MV-4-11 (cell line): ENCODE results near the gene NPC1.
"Not testable (repeated sequence)": the region's sequence is repeated elsewhere in the genome, so short reads cannot be mapped to it uniquely, and the experiment has no call there.

Source experiments
- DNase-seq: peaks from one replicate; lab custom pipeline; 2025; lab: John Stamatoyannopoulos, UW

NPC1 gene

DNA sequence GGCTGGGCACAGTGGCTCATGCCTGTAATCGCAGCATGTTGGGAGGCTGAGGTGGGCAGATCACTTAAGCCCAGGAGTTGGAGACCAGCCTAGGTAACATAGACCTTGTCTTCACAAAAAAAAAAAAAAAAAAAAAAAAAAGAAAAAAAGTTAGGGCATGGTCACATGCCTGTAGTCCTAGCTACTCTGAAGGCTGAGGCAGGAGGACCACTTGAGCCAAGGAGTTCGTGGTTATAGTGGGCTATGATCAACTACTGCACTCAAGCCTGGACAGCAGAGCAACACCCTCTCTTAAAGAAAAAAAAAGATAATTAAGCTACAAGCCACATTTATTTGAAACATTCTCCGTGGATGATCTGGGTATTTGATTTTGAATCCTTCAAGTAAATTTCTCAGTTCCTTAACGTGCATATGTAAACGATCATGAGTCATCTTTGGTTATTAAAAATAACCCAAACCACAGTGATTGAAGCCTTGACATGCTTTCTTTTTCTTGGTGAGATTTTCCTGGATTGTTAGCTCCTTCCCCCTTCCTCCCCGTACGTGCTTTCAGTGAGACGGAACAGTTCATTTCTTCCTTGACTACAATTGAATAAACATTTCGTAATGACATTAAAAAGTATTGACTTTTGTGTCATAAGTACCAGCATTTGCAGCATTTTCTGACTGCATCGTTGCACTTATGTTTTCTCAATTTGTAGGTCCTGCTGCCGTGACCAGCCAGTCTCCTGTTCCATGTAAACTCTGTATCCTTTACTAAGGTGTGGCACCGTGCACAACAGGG lies 62.7 kb downstream of the NPC1 start:
- DNase-seq, result peak; percentile 89

DNA sequence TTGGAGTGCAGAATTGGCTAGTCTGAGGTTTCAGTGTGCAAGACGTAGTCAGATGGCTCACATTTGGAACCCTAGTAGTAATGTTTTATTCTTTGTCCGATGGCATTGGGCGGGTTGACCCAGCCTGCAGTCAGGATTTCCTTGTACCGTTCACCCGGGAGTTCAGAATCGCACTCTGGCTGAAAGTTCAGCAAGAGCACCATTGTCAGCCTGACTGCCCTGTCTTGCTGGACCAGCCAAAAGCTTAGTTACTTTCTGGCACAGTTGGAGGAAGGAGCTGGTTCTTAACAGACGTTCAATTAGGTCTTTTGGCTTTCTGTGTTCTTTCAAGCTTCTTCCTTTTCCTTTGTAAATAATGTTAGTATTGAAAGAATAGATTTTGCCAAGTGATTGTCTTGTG lies 64.4 kb downstream of the NPC1 start:
- no peak for DNase-seq

DNA sequence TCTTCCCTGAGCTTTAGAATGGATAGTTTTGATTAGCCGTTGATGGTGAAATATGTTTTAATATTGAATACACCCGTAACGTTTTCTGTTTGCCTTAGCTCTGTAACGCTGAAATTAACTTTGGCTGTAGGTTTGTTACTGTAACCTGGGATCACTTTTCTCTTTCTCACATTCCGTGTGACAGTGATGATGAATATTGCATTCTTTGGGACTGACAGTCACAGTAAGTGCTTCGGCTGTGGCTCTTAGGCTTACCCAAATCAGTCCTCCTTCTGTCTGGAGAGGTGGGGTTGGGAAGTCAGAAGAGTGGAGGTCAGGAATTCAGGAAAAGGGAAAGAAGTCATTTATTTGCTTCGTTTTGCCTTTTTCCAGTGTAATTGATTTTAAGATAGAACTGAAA lies 65.0 kb downstream of the NPC1 start:
- no peak for DNase-seq

DNA sequence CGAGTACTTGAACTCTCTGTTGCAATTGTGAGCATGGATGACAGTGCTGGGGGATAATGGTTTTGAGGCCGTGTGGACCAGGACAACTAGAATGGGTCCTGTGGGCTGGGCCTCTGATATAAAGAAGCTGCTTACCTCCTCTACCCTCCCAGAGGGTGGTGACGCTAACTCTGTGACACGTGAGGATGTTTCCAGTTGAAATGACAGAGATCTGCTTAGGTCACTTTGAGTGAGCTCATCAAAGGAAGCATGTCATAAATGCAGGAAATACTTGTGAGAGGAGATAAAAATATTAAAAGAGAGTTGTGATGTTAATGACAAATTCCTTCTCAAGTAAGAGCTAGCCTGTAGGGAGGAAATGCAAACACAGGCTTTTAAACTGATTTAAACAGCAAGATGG lies 66.6 kb downstream of the NPC1 start:
- no peak for DNase-seq

DNA sequence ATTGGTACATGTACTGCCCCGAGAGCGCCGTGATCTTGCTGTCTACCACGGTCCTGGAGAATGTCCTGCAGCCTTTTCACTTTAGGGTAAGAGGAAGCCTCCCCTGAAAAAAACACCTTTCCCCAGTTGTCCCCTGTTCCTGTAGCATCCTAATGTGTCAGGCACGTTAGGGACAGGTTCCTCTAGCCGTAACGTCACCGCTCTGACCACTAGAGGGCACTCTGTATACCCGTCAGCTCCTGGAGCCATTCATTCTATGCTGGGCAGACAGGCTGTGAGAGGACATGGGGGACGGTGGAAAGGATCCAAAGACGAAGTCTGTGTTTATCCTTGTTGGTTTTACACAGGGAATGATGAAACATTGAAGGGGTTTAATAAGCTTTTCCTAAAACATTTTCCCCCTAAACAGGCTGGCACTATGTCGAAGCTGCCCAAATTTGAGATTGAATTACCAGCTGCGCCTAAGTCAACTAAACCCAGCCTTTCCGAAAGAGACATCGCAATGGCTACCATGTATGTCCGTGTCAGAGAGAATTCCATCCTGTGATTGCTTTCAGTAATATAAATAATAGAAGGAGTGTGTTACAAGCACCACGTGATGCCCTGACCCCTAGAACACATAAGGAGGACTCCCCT lies 70.3 kb downstream of the NPC1 start:
- peak; percentile 67 for DNase-seq

DNA sequence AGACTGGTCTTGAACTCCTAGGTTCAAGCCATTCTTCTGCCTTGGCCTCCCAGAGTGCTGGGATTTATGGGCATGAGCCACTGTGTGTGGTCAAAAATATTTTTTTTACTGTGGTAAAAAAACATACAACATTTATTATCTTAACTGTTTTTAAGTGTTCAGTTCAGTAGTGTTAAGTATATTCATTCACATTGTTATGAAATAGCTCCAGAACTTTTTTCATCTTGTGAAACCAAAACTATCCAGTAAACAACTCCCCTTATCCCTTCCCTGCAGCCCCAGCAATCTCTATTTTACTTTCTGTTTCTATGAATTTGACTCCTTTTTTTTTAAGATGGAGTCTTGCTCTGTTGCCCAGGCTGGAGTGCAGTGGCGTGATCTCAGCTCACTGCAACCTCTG lies 73.7 kb downstream of the NPC1 start:
- DNase-seq, result peak; percentile 48

DNA sequence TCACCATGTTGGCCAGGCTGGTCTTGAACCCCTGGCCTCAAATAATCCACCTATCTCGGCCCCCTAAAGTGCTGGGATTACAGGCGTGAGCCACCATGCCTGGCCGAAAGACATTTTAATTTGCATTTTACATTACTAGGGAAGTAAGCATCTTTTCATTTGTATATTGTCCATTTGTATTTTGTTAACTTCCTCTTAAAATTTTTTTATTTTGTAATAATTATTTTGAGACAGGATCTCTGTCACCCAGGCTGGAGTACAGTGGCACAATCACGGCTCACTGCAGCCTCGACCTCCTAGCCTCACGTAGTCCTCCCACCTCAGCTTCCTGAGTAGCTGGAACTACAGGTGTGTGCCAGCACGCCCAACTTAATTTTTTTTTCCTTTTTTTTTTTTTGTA lies 74.1 kb downstream of the NPC1 start:
- DNase-seq, result not testable (repeated sequence)

DNA sequence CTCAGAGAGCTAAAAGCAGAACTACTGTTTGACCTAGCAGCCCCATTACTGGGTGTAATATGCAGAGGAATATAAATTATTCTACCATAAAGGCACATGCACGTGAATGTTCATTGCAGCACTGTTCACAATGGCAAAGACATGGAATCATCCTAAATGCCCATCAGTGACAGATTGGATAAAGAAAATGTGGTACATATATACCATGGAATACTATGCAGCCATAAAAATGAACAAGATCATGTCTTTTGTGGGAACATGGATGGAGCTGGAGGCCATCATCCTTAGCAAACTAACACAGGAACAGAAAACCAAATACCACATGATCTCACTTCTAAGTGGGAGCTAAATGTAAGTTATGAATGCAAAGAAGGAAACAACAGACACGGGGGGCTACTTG lies 75.4 kb downstream of the NPC1 start:
- not testable (repeated sequence) for DNase-seq

DNA sequence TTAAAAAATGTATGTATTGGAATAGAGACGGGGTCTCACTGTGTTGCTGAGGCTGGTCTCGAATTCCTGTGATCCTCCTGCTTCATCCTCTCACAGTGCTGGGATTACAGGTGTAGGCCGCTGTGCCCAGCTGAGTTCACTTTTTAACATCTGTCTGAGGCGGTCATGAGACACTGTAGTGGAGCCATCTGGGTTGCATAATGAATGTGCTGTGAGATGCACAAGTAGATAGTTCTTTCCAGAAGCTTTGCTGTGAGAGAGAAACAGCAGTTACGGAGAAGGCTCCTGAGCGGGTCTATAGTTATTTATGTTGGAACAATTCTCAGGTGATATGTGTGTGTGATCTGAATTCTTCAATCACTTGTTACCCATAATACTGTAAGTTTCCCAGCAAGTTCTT lies 79.9 kb downstream of the NPC1 start:
- DNase-seq, result no peak

DNA sequence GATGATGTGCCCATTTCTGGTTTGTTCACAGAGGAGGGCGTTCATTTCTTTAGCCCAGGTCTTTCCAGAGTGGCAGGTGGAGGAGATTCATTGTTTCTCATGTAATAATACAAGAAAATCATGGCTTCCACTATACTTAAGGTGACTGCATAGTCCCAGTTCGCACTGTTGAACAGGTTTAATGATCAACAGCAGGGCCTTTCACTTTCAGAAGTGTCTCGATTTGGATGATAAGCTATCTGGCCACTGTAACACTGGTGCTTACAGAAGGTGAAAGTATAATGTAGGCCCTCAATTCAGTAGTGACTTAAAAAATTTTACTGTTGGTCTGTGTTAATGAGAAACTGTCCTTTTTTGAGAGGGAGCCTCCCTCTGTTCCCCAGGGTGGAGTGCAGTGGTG lies 81.6 kb downstream of the NPC1 start:
- DNase-seq, result no peak

DNA sequence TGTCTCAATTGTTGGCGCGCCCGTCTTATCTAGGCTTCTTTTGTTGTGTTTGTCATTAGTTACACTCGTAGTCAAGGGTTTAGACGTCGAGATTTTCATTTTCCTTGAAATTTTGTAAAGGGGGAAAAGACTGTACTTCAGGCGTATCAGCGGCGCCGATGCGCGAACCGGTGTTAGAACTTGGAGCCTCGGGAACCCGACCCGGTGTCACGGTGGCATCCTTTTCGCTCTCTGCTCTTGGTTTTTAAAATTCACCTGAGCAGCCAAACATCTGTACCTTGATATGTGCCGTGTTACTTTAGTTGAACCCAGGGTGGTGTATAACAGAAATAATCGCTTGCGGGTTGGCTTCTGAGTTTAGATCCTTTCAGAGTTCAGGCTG lies 82.4 kb downstream of the NPC1 start:
- no peak for DNase-seq

DNA sequence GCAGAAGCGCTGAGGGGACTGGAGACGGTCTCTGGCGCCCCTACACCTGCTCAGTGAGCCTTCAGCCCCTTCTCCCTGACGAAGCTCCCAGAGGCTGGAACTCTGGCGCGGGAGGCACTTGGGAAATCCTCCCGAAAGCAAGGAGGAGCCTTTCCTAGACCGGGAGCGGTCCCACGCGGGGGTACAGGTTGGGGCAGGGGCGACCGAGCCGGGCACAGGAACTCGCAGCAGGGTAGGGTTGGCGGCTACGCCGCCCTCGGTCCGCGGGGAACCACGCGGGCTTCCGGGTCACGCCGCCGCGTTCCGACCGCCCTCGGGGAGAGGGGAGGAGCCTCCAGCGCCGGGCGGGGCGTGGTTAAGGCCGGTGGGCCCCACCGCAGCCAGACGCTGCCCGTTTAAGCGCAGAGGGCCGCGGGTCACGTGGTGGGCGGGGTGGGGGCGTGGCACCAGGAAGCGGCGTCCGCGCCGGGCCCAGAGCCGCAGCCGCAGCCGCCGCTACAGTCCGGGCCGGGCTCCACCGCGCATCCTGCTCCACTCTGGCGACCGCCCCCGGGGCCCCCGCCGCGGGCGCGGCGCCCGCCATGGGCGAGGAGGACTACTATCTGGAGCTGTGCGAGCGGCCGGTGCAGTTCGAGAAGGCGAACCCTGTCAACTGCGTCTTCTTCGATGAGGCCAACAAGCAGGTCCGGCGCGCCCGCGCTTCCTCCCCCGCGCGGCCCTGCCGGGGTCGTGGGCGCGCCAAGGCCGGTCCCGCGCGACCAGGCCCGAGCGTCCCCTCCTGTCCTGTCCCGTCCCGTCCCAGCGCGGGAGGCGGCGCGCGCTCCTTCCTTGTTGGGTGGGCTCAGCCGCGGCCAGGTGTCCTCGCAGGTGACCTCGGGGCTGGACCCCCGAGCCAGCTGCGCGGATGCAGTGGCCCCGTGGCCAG lies 83.0 kb downstream of the NPC1 start, which contains the start of gene RMC1:
TSS of gene RMC1 (plus strand) at position 474 of the 925 bp plus-strand sequence. CDS start at position 582, 108 bp downstream.
- peak; percentile 88 for DNase-seq

DNA sequence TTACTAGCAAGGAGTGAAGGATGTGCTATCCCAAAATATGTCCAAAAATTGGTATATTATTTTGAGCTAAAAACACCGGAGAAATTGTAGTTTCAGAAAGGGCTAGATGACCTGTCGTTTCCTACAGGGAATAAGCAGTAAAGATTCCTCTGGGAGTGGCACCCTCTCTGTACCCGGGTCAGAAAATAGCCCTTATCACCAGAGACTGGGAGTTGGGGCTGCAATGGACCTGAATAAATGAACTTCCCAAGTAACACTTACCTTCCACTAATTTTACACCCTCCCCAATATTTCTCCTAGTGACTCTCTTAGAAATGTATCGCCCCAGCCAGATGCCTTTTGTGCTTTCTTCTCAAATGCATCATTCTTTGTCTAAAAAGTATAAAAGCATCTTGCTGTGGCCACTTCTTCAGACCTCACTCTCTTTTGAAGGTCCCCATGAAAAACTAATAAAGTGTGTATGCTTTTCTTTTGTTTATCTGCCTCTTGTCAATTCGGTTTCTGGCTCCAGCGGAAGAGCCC lies 83.7 kb downstream of the NPC1 start:
- no peak for DNase-seq

DNA sequence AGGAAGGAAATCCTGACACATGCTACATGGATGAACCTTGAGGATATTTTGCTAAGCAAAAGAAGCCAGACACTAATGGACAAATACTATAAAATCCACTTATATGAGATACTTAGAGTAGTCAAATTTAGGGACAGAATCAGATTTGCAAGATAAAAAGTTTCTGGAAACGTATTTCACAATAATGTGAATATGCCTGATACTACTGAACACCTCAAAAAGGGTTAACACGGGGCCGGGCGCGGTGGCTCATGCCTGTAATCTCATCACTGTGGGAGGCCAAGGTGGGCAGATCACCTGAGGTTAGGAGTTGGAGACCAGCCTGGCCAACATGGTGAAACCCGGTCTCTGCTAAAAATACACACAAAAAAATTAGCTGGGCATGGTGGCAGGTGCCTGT lies 84.7 kb downstream of the NPC1 start:
- no peak for DNase-seq

DNA sequence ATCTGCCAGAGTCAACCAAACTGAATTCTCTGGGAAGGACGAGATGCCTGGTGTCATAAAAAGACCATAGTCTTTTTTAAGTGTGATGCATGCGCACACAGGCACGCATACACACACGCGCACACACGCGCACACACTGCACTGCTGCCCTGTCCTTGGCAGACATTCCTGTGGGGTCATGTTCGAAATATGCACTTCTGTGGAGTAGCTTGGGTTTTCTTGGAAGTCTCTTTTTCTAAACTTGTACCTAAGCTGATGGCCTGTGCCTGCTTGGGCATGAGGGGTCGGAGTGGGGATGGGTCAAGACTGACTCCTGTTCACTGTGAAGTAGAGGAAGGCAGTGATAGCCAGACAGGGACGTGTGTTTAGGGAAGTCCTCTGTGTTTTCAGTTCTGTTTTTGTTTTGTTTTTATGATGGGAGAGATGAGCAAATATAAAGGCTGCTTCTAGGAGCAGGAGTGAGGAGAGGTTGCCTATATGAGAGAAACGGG lies 87.0 kb downstream of the NPC1 start:
- DNase-seq, result peak; percentile 74

DNA sequence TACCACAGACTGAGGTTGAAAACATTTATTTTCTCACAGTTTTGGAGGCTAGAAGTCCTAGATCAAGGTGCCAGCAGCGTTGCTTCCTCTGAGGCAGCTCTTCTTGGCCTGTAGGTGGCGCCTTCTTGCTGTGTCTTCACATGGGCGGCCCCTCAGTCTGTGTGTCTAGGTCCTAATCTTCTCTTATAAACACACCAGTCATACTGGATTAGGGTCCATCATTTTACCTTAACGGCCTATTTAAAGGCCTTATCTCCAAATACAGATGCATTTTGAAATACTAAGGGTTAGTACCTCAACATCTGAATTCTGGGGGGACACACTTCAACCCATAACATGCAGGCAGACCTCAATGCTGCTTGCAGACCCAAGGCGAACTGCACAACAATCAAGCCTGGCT lies 87.4 kb downstream of the NPC1 start:
- DNase-seq, result peak; percentile 72

DNA sequence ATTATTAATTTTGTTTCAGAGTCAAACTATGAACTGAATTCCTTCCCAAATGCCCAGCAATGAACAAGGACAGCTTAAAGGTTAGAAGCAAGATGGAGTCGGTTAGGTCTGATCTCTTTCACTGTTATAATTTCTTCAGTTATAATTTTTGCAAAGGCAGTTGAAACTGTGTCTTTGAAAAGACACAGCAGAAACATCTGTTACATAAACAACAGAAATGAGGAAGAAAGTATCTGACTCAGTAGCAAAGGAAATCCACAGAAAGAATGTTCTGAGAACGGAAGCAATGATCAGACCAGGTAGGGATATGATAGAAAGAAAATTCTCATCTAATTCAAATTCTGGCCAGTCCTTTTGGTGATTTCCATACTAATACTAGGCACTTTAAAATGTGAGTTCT lies 88.2 kb downstream of the NPC1 start:
- DNase-seq, result peak; percentile 73

DNA sequence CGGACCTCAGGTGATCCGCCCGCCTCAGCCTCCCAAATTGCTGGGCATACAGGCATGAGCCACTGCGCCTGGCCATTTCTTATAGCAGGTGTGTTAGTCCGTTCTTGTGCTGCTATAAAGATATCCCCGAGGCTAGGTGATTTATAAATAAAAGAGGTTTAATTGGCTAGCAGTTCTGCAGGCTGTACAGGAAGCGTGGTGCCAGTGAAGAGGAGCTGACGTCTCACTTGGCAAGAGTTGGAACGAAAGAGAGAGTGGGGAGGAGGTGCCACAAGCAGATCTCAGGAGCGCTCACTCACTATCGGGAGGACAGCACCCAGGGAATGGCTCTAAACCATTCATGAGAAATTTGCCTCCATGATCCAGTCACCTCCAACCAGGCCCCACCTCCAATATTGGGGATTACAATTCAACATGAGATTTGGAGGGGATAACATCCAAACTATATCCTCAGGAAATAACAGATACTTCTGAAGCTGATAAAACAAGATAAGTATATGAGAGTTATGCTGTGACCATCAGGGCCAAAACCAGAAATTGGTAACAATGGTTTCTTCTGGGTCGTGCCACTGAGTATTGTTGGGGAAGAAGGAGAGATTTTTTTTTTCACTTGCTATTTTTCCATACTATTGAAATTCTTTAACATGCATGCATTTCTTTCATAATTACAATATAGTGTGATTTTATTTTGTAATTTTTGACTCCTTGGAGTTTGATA lies 90.4 kb downstream of the NPC1 start:
- no peak for DNase-seq

DNA sequence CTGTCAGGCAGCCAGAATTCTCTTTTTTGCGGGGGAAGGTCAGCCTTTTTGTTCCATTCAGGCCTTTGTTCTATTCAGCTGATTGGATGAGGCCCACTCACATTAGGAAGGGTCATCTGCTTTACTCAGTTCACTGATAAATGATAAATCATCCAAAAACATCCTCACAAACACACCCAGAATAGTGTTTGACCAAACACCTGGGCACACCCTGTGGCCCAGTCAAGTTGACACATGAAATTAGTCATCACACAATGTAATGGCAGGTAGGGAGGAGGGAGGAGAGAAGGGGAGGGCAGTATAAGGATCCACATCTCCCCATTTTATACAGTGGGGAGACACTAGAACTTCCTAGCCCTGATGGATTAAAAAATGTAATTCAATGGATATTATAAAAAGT lies 91.3 kb downstream of the NPC1 start:
- no peak for DNase-seq

DNA sequence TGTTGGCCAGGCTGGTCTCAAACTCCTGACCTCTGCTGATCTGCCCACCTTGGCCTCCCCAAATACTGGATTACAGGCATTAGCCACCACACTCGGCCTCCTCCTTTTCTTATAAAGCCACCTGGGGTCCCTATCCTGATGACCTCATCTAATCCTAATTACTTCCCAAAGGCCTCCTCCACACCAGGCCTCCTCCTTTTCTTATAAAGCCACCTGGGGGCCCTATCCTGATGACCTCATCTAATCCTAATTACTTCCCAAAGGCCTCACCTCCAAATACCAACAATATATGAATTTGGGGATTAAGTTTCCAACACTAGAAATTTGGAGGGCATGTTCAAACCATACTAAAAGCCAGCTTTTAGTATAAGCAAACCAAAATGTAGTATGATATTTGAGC lies 92.7 kb downstream of the NPC1 start:
- DNase-seq, result no peak

DNA sequence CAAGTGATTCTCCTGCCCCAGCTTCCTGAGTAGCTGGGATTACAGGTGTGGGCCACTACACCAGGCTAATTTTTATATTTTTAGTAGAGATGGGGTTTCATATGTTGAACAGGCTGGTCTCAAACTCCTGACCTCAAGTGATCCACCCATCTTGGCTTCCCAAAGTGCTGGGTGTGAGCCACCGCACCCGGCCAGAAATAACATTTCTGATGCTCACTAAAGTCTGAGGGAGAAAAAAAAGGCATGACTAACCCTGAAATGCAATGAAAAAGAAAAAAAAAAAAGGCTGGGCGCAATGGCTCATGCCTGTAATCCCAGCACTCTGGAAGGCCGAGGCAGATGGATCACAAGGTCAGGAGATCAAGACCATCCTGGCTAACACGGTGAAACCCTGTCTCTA lies 96.7 kb downstream of the NPC1 start:
- DNase-seq, result not testable (repeated sequence)
